K562 (cell line): ENCODE measurements around the gene ABCC5. TPM values are rescaled to one million over a fixed set of nuclear protein-coding genes. Genes with fewer than 3 reads are reported as not detected.

Experiments
- ATAC-seq: fragments of 200-7000 bp; cut with Tn5 transposase; 3 replicates; pipeline ENCODE4 v1.9.1; 2020; ENCODE audit warnings: moderate library complexity
- BruUV-seq: library from RNA; stranded (reverse); fragments of 400-500 nt; replicated peaks from 2 replicates; lab custom pipeline; 2021; lab: Mats Ljungman, UMichigan
- CTCF ChIA-PET: fragments of 300-600 bp; formaldehyde crosslinking; extraction: SDS; loops from one replicate; lab custom pipeline; 2021; ENCODE audit warnings: low intra/inter-chr PET ratio; lab: Yijun Ruan, JAX
- POLR2A ChIA-PET: fragments of 300-600, 350-650 bp; sonication (Branson Sonifier 250); formaldehyde crosslinking; extraction: SDS; loops from one replicate; lab custom pipeline; 2021; ENCODE audit warnings: antibody characterized with exemption, inconsistent platforms; lab: Yijun Ruan, JAX
- DNase-seq, 4 experiments: peaks; one replicate each; pipeline versions ENCODE4 v3.0.0 to v3.0.0-alpha.2; 2011 to 2018; ENCODE audit warnings: low spot score in 3 of 4, mixed read lengths in 3 of 4; ENCODE audit errors: extremely low read depth in 1 of 4
- FAIRE-seq: peaks from 2 replicates; lab custom pipeline; 2011; peaks lifted over from hg19 to GRCh38; lab: Jason Lieb, UNC
- H2AFZ ChIP-seq: 2 replicates; pipeline ENCODE4 v1.6.0; 2011; ENCODE audit warnings: low read depth, low read length, control low read depth, inconsistent platforms
- H3K27ac ChIP-seq: fragments of 200-600 bp; 3 replicates; pipeline ENCODE4 v1.8.0; 2011; ENCODE audit warnings: low read depth, mild to moderate bottlenecking, control low read depth, inconsistent platforms, low read length, moderate library complexity, mixed read lengths; ENCODE audit errors: extremely low read depth
- H3K27me3 ChIP-seq, 2 experiments: fragments of 300-600 bp in 1 of 2; 2 replicates in 1 of 2; 3 replicates in 1 of 2; pipeline versions ENCODE4 v1.6.0 to v1.8.0; 2011; ENCODE audit warnings: inconsistent platforms in 2 of 2, low read length in 2 of 2, mild to moderate bottlenecking in 1 of 2, mixed read lengths in 1 of 2, moderate library complexity in 1 of 2; ENCODE audit not compliant: control insufficient read depth in 2 of 2, insufficient read depth in 2 of 2
- H3K36me3 ChIP-seq: fragments of 300-600 bp; 3 replicates; pipeline ENCODE4 v1.8.0; 2011; ENCODE audit warnings: mild to moderate bottlenecking, low read length, inconsistent platforms; ENCODE audit not compliant: control insufficient read depth, insufficient read depth
- H3K4me1 ChIP-seq, 2 experiments: fragments of 200-600 bp in 1 of 2; replicated peaks in 1 of 2; 2 replicates in 1 of 2; 3 replicates in 1 of 2; pipeline versions ENCODE4 v1.5.1 to v1.8.0; 2011; ENCODE audit warnings: inconsistent platforms in 2 of 2, low read length in 2 of 2, mild to moderate bottlenecking in 1 of 2, mixed read lengths in 1 of 2, moderate library complexity in 1 of 2; ENCODE audit not compliant: control insufficient read depth in 2 of 2, insufficient read depth in 2 of 2
- H3K4me2 ChIP-seq: 2 replicates; pipeline ENCODE4 v1.6.1; 2011; ENCODE audit warnings: low read length, control low read depth, inconsistent platforms, mixed read lengths; ENCODE audit not compliant: insufficient read depth
- H3K4me3 ChIP-seq: fragments of 200-600 bp; sonication (generic), shearing (Covaris generic); 2 replicates; pipeline ENCODE4 v1.5.1; 2016; ENCODE audit warnings: control low read depth, inconsistent platforms
- H3K79me2 ChIP-seq: fragments of 200-600 bp; 3 replicates; pipeline ENCODE4 v1.8.0; 2011; ENCODE audit warnings: low read length, inconsistent platforms; ENCODE audit not compliant: control insufficient read depth, insufficient read depth
- H3K9ac ChIP-seq, 2 experiments: 2 replicates each; pipeline versions ENCODE4 v1.6.0 to v1.6.1; 2011; ENCODE audit warnings: low read depth in 2 of 2, low read length in 2 of 2, control low read depth in 1 of 2, inconsistent platforms in 1 of 2, mild to moderate bottlenecking in 1 of 2, mixed read lengths in 1 of 2; ENCODE audit not compliant: insufficient read depth in 1 of 2
- H3K9me1 ChIP-seq: one replicate; pipeline ENCODE4 v1.6.0; 2011; ENCODE audit warnings: inconsistent platforms, mild to moderate bottlenecking, low read length, moderate library complexity; ENCODE audit not compliant: control insufficient read depth, insufficient read depth
- H3K9me3 ChIP-seq: replicated peaks from 2 replicates; pipeline ENCODE4 v1.5.1; 2011; ENCODE audit warnings: low read depth, low read length, inconsistent platforms; ENCODE audit not compliant: control insufficient read depth, insufficient read depth
- H4K20me1 ChIP-seq: replicated peaks from 2 replicates; pipeline ENCODE4 v1.6.1; 2011; ENCODE audit warnings: low read length, inconsistent platforms, mixed read lengths; ENCODE audit not compliant: control insufficient read depth, insufficient read depth
- CSDE1 ChIP-seq, 2 experiments: fragments of 450-650 bp; IDR thresholded peaks; 2 replicates each; pipeline ENCODE4 v1.6.1; 2016; ENCODE audit warnings: mild to moderate bottlenecking in 1 of 2
- DNMT1 ChIP-seq: fragments of 450-650 bp; IDR thresholded peaks from 2 replicates; pipeline ENCODE4 v1.6.1; 2016; ENCODE audit warnings: antibody characterized with exemption, mild to moderate bottlenecking
- FOXA3 ChIP-seq, 2 experiments: fragments of 450-650 bp in 1 of 2; sonication (generic) in 1 of 2; formaldehyde crosslinking; IDR thresholded peaks in 1 of 2; conservative IDR thresholded peaks in 1 of 2; 2 replicates each; pipeline versions ENCODE4 v1.4.0 to v1.8.0; 2020 to 2022; ENCODE audit warnings: mild to moderate bottlenecking in 2 of 2, missing genetic modification reagents in 1 of 2
- MIER1 ChIP-seq: fragments of 450-650 bp; IDR thresholded peaks from 2 replicates; pipeline ENCODE4 v1.6.1; 2016; ENCODE audit warnings: antibody characterized with exemption, mild to moderate bottlenecking, low read depth
- MYBL2 ChIP-seq, 2 experiments: fragments of 450-650 bp in 1 of 2; sonication (generic) in 1 of 2; formaldehyde crosslinking in 1 of 2; IDR thresholded peaks; 2 replicates each; pipeline versions ENCODE4 v1.6.1 to v1.8.1; 2017 to 2022; ENCODE audit warnings: borderline replicate concordance in 1 of 2, inconsistent platforms in 1 of 2, low read depth in 1 of 2, mild to moderate bottlenecking in 1 of 2, missing genetic modification reagents in 1 of 2, moderate library complexity in 1 of 2
- RBFOX2 ChIP-seq: fragments of 200-400 bp; formaldehyde crosslinking; IDR thresholded peaks from 2 replicates; pipeline ENCODE4 v1.6.1; 2017; ENCODE audit warnings: low read depth, mild to moderate bottlenecking, low read length, moderate library complexity
- SRSF1 ChIP-seq: fragments of 200-400 bp; formaldehyde crosslinking; IDR thresholded peaks from 2 replicates; pipeline ENCODE4 v1.6.1; 2017; ENCODE audit warnings: mild to moderate bottlenecking, low read depth, low read length, moderate library complexity
- TRIM28 ChIP-seq: fragments of 450-650 bp; IDR thresholded peaks from 2 replicates; pipeline ENCODE4 v1.6.1; 2017
- ZBTB17 ChIP-seq: fragments of 450-650 bp; formaldehyde crosslinking; IDR thresholded peaks from 2 replicates; pipeline ENCODE4 v1.4.0; 2020; ENCODE audit warnings: mild to moderate bottlenecking
- ZNF232 ChIP-seq: sonication (generic); formaldehyde crosslinking; IDR thresholded peaks from 2 replicates; pipeline ENCODE4 v1.8.0; 2022; ENCODE audit warnings: mild to moderate bottlenecking, missing genetic modification reagents
- WGBS: fragments of 100-300 bp; shearing (Covaris generic); methylation state at CpG from one replicate; pipeline ENCODE4 v1.1.6; 2016; ENCODE audit warnings: low coverage, mixed read lengths; ENCODE audit not compliant: insufficient coverage; ENCODE audit errors: missing lambda C conversion rate; 5-methylcytosine and 5-hydroxymethylcytosine counted together
- in situ Hi-C: fragments of 300-500 bp; cut with MboI; formaldehyde crosslinking; loops from 4 replicates; pipeline ENCODE4 v1.15.0; 2018; ENCODE audit warnings: inconsistent platforms, mixed read lengths
- intact Hi-C: fragments of 100-400 bp; cut with micrococcal nuclease; formaldehyde crosslinking; loops from 2 replicates; pipeline ENCODE4 v1.14.2; 2022
- polyA plus RNA-seq, 8 experiments: library from polyadenylated mRNA; depleted of rRNA in 4 of 8; stranded (reverse) in 5 of 8; unstranded in 3 of 8; fragments of >200 nt; fragmentation: Nextera tagmentation in 2 of 8; fragmentation: Illumina TruSeq in 1 of 8; extraction: Ambion mirVana in 2 of 8; extraction: Trizol in 1 of 8; gene quantifications; 2 replicates each; pipeline versions ENCODE4 v1.2.1 to v1.2.3, GENCODE V29; 2011 to 2014; ENCODE audit warnings: inconsistent platforms in 1 of 8, missing spikeins in 1 of 8
- total RNA-seq, 7 experiments: library from RNA; depleted of rRNA in 6 of 7; stranded (reverse); fragments of >200 nt in 6 of 7; fragmentation: Illumina TruSeq in 2 of 7; extraction: Trizol in 2 of 7; gene quantifications; 2 replicates each; pipeline versions ENCODE4 v1.2.1 to v1.2.3, GENCODE V29; 2011 to 2021; ENCODE audit warnings: low replicate concordance in 1 of 7
- TF ChIP-seq, protein P1 (sequence below), 2 experiments: fragments of 150-350 bp in 1 of 2; IDR thresholded peaks; 2 replicates each; pipeline ENCODE4 v1.6.1; 2012 to 2016; ENCODE audit warnings: low read depth in 2 of 2, low read length in 2 of 2, mild to moderate bottlenecking in 1 of 2, moderate library complexity in 1 of 2

Gene ABCC5
- total and polyA plus RNA-seq, 9 of the 15 experiments (the other 6 are each of a cell fraction or from before 2014, with no cell fraction given): 22.0 to 53.0 (median 41.9) TPM

DNA sequence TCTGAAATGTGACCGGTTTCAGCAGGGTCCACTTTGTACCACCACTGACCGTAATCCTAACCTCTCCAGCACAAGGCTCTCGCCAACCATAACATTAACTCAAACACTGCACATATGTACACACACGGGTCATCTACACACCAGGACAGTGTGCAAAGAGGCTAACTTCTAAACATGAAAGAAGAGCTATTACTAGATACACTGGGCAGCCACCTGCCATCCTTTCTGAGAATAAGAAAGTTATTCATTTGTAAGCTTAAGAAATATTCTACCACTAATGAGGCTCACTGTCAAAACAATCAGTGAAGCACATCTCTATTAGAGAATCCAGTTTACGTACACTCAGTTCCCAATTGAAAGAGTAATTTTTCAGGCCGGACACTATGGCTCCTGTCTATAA, 73.9 kb downstream of the ABCC5 start:
- in situ Hi-C loops (no loop called here), intact Hi-C loops (no loop called here)
- Histone ChIP-seq H3K27me3 (no peaks in the 10 kb centered on the region), H3K9me3 (no peaks in the 10 kb centered on the region), H4K20me1 (no peaks in the 10 kb centered on the region), H3K36me3 (peaks cover 83% of the 10 kb centered on the region), H3K4me3 (no peak overlapping the region), H3K9ac (no peak overlapping the region), H3K4me2 (no peak overlapping the region), H2AFZ (no peak overlapping the region), H3K9me1 (no peaks in the 10 kb centered on the region), H3K27ac (no peak overlapping the region), H3K79me2 (no peaks in the 10 kb centered on the region), H3K4me1 (peaks cover 0 to 12% of the 10 kb centered on the region in 2 experiments; a peak in 3 of 5 replicates)
- BruUV-seq: no TSS peak
- no peak for DNase-seq
- no peak for FAIRE-seq
- no peak for ATAC-seq
- 90% methylated on average over 6 of the region's 6 CpGs for WGBS
- ChIA-PET CTCF (no interaction called here), POLR2A (interaction anchor here (1.9 kb wide), 1 partner anchor 9 kb away, joined by 9 read pairs; no protein-coding TSS in a partner anchor)
- TF ChIP-seq ZNF232 (CRISPR knock-in tag): no peak
- no peak for TF ChIP-seq FOXA3 (CRISPR knock-in tag; conservative IDR thresholded peaks at IDR 0.05 in 1 of 2, IDR thresholded peaks at IDR 0.05 in 1 of 2)
- no peak for TF ChIP-seq SRSF1
- no peak for TF ChIP-seq TRIM28
- no peak for TF ChIP-seq CSDE1 (IDR thresholded peaks at IDR 0.05)

DNA sequence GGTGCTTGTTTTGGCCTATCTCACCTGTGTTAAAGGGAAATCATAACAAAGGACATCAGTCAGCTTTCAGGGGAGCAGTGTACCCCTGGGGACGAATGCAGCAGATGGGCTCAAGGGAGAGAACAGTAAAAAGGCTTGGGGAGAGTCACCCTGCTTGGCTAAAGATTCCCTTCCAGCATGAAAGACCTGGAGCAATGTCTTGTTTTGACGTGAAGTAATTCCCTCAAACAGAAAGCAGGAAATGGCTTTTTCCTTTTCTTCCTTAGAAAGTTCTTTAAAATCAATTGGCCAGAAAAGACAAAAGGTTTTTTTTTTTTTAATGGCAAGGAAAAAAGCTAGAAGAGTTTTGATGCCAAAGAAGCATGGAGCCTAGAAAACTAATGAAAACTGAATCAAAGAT, 76.5 kb downstream of the ABCC5 start:
- intact Hi-C loops: no loop called here
- H3K9me3 ChIP-seq: no peaks in the 10 kb centered on the region
- no peak for FAIRE-seq
- no peaks in the 10 kb centered on the region for H4K20me1 ChIP-seq
- WGBS: 75% methylated on average over 2 of the region's 2 CpGs
- H3K27me3 ChIP-seq: no peaks in the 10 kb centered on the region
- no peaks in the 10 kb centered on the region for H3K79me2 ChIP-seq
- H3K4me3 ChIP-seq: no peak overlapping the region
- no peak overlapping the region for H3K4me2 ChIP-seq
- CTCF ChIA-PET: no interaction called here
- no peak overlapping the region for H2AFZ ChIP-seq
- POLR2A ChIA-PET: no interaction called here
- in situ Hi-C loops: no loop called here
- no peak overlapping the region for H3K27ac ChIP-seq
- DNase-seq: no peak
- H3K9me1 ChIP-seq: no peaks in the 10 kb centered on the region
- no peak for ATAC-seq
- H3K4me1 ChIP-seq: peaks cover 0 to 11% of the 10 kb centered on the region in 2 experiments; a peak in 3 of 5 replicates
- BruUV-seq: no TSS peak
- H3K36me3 ChIP-seq: peaks cover 83% of the 10 kb centered on the region
- no peak overlapping the region for H3K9ac ChIP-seq
- no peak for TF ChIP-seq MIER1
- TF ChIP-seq, protein P1, sequence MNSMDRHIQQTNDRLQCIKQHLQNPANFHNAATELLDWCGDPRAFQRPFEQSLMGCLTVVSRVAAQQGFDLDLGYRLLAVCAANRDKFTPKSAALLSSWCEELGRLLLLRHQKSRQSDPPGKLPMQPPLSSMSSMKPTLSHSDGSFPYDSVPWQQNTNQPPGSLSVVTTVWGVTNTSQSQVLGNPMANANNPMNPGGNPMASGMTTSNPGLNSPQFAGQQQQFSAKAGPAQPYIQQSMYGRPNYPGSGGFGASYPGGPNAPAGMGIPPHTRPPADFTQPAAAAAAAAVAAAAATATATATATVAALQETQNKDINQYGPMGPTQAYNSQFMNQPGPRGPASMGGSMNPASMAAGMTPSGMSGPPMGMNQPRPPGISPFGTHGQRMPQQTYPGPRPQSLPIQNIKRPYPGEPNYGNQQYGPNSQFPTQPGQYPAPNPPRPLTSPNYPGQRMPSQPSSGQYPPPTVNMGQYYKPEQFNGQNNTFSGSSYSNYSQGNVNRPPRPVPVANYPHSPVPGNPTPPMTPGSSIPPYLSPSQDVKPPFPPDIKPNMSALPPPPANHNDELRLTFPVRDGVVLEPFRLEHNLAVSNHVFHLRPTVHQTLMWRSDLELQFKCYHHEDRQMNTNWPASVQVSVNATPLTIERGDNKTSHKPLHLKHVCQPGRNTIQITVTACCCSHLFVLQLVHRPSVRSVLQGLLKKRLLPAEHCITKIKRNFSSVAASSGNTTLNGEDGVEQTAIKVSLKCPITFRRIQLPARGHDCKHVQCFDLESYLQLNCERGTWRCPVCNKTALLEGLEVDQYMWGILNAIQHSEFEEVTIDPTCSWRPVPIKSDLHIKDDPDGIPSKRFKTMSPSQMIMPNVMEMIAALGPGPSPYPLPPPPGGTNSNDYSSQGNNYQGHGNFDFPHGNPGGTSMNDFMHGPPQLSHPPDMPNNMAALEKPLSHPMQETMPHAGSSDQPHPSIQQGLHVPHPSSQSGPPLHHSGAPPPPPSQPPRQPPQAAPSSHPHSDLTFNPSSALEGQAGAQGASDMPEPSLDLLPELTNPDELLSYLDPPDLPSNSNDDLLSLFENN (IDR thresholded peaks at IDR 0.05; ENCODE audit: low read depth in 2 of 2, low read length in 2 of 2): no peak
- no peak for TF ChIP-seq DNMT1
- TF ChIP-seq RBFOX2: no peak
- no peak for TF ChIP-seq MYBL2 (IDR thresholded peaks at IDR 0.05; ENCODE audit: low read depth)
- TF ChIP-seq MYBL2 (CRISPR knock-in tag; IDR thresholded peaks at IDR 0.05; ENCODE audit: borderline replicate concordance): no peak
- no peak for TF ChIP-seq ZBTB17
